Esophagus squamous epithelium (tissue), 5 donors: ENCODE data around the gene PTPRN2. TPM values are rescaled to one million over a fixed set of nuclear protein-coding genes. Genes with fewer than 3 reads are reported as not detected.

Source experiments
- DNase-seq: peaks from one replicate; lab custom pipeline; 2025; lab: John Stamatoyannopoulos, UW
- H3K27ac ChIP-seq, 4 donors: fragments of 200-600 bp; sonication (generic); one replicate each; pipeline ENCODE4 v1.5.1; 2016 to 2019; ENCODE audit warnings: mild to moderate bottlenecking in 1 of 4
- H3K27me3 ChIP-seq, 4 donors: fragments of 200-600 bp; sonication (generic); 1 replicate in 3 of 4; 2 replicates in 1 of 4; pipeline versions ENCODE4 v1.5.1 to v1.6.0; 2017 to 2021; ENCODE audit warnings: antibody characterized with exemption in 1 of 4
- H3K36me3 ChIP-seq, 3 donors: fragments of 200-600 bp; sonication (generic); one replicate each; pipeline ENCODE4 v1.5.1; 2016 to 2019
- H3K4me1 ChIP-seq, 3 donors: fragments of 200-600 bp; sonication (generic); one replicate each; pipeline ENCODE4 v1.5.1; 2017 to 2019
- H3K4me3 ChIP-seq, 4 donors: fragments of 200-600 bp; sonication (generic); 1 replicate in 3 of 4; 2 replicates in 1 of 4; pipeline ENCODE4 v1.5.1; 2016 to 2019; ENCODE audit warnings: mild to moderate bottlenecking in 2 of 4, moderate library complexity in 1 of 4
- H3K9me3 ChIP-seq, 3 donors: fragments of 200-600 bp; sonication (generic); one replicate each; pipeline ENCODE4 v1.5.1; 2016 to 2019
- CTCF ChIP-seq, 6 experiments: fragments of 450-650 bp in 4 of 6; fragments of 200-600 bp in 2 of 6; sonication (generic) in 2 of 6; IDR thresholded peaks; one replicate each; pipeline ENCODE4 v1.5.1; 2016 to 2019; ENCODE audit warnings: antibody characterized with exemption in 6 of 6, mild to moderate bottlenecking in 4 of 6, moderate library complexity in 4 of 6
- POLR2A ChIP-seq, 4 donors: fragments of 450-650 bp; IDR thresholded peaks; one replicate each; pipeline ENCODE4 v1.6.1; 2017; ENCODE audit warnings: antibody characterized with exemption in 4 of 4, mild to moderate bottlenecking in 4 of 4, moderate library complexity in 3 of 4
- WGBS, 2 donors: methylation state at CpG; one replicate each; pipeline ENCODE4 v1.1.5; 2018; 5-methylcytosine and 5-hydroxymethylcytosine counted together
- intact Hi-C: fragments of 100-400 bp; cut with DNase I; formaldehyde crosslinking; loops from one replicate; pipeline ENCODE4 v1.15.0; 2022
- total RNA-seq, 4 donors: library from RNA; depleted of rRNA; stranded (reverse); fragments of >200 nt; gene quantifications; one replicate each; pipeline ENCODE4 v1.1.0, GENCODE V29; 2016
- donor health status: DM: yes; HTN: yes; CAD: no.

The PTPRN2 gene
- total RNA-seq, 4 donors from 2014 or later, result 0.38 to 2.7 (median 1.0) TPM

GRCh38 chr7:157635669-157636068 lies 952.0 kb downstream of the PTPRN2 start:
- Histone ChIP-seq H3K4me1 (no peaks in the 10 kb centered on the region), H3K9me3 (peaks cover 0 to 13% (median 8%) of the 10 kb centered on the region in 3 donors), H3K27me3 (peaks cover 0 to 8% (median 0%) of the 10 kb centered on the region in 4 donors), H3K4me3 (no peak overlapping the region), H3K27ac (no peak overlapping the region), H3K36me3 (no peaks in the 10 kb centered on the region)
- no peak for DNase-seq
- intact Hi-C loops, result no loop called here
- WGBS, 2 donors, result 79 to 80% methylated on average over 1 of the region's 1 CpG
- TF ChIP-seq POLR2A (IDR thresholded peaks at IDR 0.05), result no peak
- TF ChIP-seq CTCF (IDR thresholded peaks at IDR 0.05), result no peak

- 77 to 88% methylated on average over 6 of the region's 6 CpGs for WGBS, 2 donors
Measured at GRCh38 chr7:157635148-157635500, 952.5 kb downstream of the PTPRN2 start.

GRCh38 chr7:157634401-157635147 lies 953.0 kb downstream of the PTPRN2 start:
- no peaks in the 10 kb centered on the region for H3K4me1 ChIP-seq
- H3K4me3 ChIP-seq, result no peak overlapping the region
- WGBS, 2 donors, result 82 to 92% methylated on average over 23 to 24 of the region's 24 CpGs
- H3K36me3 ChIP-seq, result no peaks in the 10 kb centered on the region
- TF ChIP-seq POLR2A (IDR thresholded peaks at IDR 0.05) (no peak), CTCF (IDR thresholded peaks at IDR 0.05) (no peak)
- DNase-seq, result no peak
- intact Hi-C loops, result no loop called here
- H3K9me3 ChIP-seq, result peaks cover 0 to 2% (median 0%) of the 10 kb centered on the region in 3 donors
- H3K27ac ChIP-seq, result no peak overlapping the region
- peaks cover 0 to 15% (median 0%) of the 10 kb centered on the region in 4 donors for H3K27me3 ChIP-seq

More at GRCh38 chr7:157635148-157635500, 952.5 kb downstream of the PTPRN2 start:
- no peak overlapping the region for H3K4me3 ChIP-seq
- peaks cover 0 to 8% (median 5%) of the 10 kb centered on the region in 3 donors for H3K9me3 ChIP-seq
- peaks cover 0 to 13% (median 0%) of the 10 kb centered on the region in 4 donors for H3K27me3 ChIP-seq
- TF ChIP-seq CTCF (IDR thresholded peaks at IDR 0.05), result no peak
- TF ChIP-seq POLR2A (IDR thresholded peaks at IDR 0.05), result no peak
- H3K36me3 ChIP-seq, result no peaks in the 10 kb centered on the region
- intact Hi-C loops, result no loop called here
- DNase-seq, result no peak
- H3K27ac ChIP-seq, result no peak overlapping the region
- no peaks in the 10 kb centered on the region for H3K4me1 ChIP-seq

GRCh38 chr7:157633465-157634185 lies 954.0 kb downstream of the PTPRN2 start:
- H3K4me3 ChIP-seq, result no peak overlapping the region
- no peaks in the 10 kb centered on the region for H3K9me3 ChIP-seq
- intact Hi-C loops, result no loop called here
- 70 to 71% methylated on average over 16 to 21 of the region's 21 CpGs for WGBS, 2 donors
- H3K36me3 ChIP-seq, result no peaks in the 10 kb centered on the region
- no peak for TF ChIP-seq POLR2A (IDR thresholded peaks at IDR 0.05)
- TF ChIP-seq CTCF (IDR thresholded peaks at IDR 0.05), result no peak
- DNase-seq, result no peak
- H3K27ac ChIP-seq, result no peak overlapping the region
- H3K4me1 ChIP-seq, result no peaks in the 10 kb centered on the region
- H3K27me3 ChIP-seq, result peaks cover 0 to 22% (median 0%) of the 10 kb centered on the region in 4 donors

GRCh38 chr7:157630301-157630853 lies 957.2 kb downstream of the PTPRN2 start:
- Histone ChIP-seq H3K27ac (no peak overlapping the region), H3K4me3 (no peak overlapping the region), H3K27me3 (peaks cover 0 to 14% (median 0%) of the 10 kb centered on the region in 4 donors), H3K9me3 (no peaks in the 10 kb centered on the region), H3K4me1 (no peaks in the 10 kb centered on the region), H3K36me3 (no peaks in the 10 kb centered on the region)
- DNase-seq, result no peak
- 75 to 78% methylated on average over 15 to 16 of the region's 16 CpGs for WGBS, 2 donors
- no peak for TF ChIP-seq POLR2A (IDR thresholded peaks at IDR 0.05)
- no peak for TF ChIP-seq CTCF (IDR thresholded peaks at IDR 0.05)
- intact Hi-C loops, result no loop called here
